HG03460 (cell line): ENCODE measurements around the gene AP4B1.
"Not testable (repeated sequence)": the region's sequence is repeated elsewhere in the genome, so short reads cannot be mapped to it uniquely, and the experiment has no call there.

Source experiments
- ATAC-seq: cut with Tn5 transposase; IDR thresholded peaks from one replicate; pipeline ENCODE4 v1.9.1; 2021; ENCODE audit not compliant: unreplicated experiment

AP4B1 gene

GRCh38 chr1:113858982-113859381 lies 45.6 kb downstream of the AP4B1 start:
- ATAC-seq, result no peak

- no peak for ATAC-seq
Observed at GRCh38 chr1:113858418-113858817, 46.2 kb downstream of the AP4B1 start.

GRCh38 chr1:113857776-113858175 lies 46.8 kb downstream of the AP4B1 start:
- no peak for ATAC-seq

- ATAC-seq, result no peak
Observed at GRCh38 chr1:113856401-113856790, 48.2 kb downstream of the AP4B1 start.

- ATAC-seq, result no peak
Observed at GRCh38 chr1:113855630-113856400, 48.8 kb downstream of the AP4B1 start.

- ATAC-seq, result no peak
Observed at GRCh38 chr1:113854234-113854633, 50.4 kb downstream of the AP4B1 start.

- ATAC-seq, result not testable (repeated sequence)
Observed at GRCh38 chr1:113852694-113853093, 51.9 kb downstream of the AP4B1 start.

GRCh38 chr1:113850127-113850796 lies 54.3 kb downstream of the AP4B1 start:
- no peak for ATAC-seq

- no peak for ATAC-seq
Observed at GRCh38 chr1:113849072-113849471, 55.5 kb downstream of the AP4B1 start.

- no peak for ATAC-seq
Observed at GRCh38 chr1:113846391-113847035, 58.1 kb downstream of the AP4B1 start.
